Hepatocyte (in vitro differentiated cells): ENCODE data around the gene COX14.

ENCODE experiments used
- EZH2 ChIP-seq: fragments of 200-600 bp; sonication (generic); IDR thresholded peaks from 2 replicates; pipeline ENCODE4 v1.6.1; 2016; ENCODE audit warnings: antibody characterized with exemption, mild to moderate bottlenecking, borderline replicate concordance
- EZH2phosphoT487 ChIP-seq: fragments of 200-600 bp; sonication (generic); IDR thresholded peaks from one replicate; pipeline ENCODE4 v1.6.1; 2018; ENCODE audit warnings: antibody characterized with exemption, mild to moderate bottlenecking, low read depth, moderate library complexity; ENCODE audit not compliant: unreplicated experiment, severe bottlenecking
- TF ChIP-seq, protein P1 (sequence below): fragments of 200-600 bp; sonication (generic); IDR thresholded peaks from 2 replicates; pipeline ENCODE4 v1.5.1; 2016; ENCODE audit warnings: antibody characterized with exemption, mild to moderate bottlenecking; ENCODE audit not compliant: poor library complexity

GRCh38 chr12:50074936-50075807 lies 36.9 kb upstream of the COX14 start:
- TF ChIP-seq EZH2 (no peak), EZH2phosphoT487 (no peak)
- TF ChIP-seq, protein P1, sequence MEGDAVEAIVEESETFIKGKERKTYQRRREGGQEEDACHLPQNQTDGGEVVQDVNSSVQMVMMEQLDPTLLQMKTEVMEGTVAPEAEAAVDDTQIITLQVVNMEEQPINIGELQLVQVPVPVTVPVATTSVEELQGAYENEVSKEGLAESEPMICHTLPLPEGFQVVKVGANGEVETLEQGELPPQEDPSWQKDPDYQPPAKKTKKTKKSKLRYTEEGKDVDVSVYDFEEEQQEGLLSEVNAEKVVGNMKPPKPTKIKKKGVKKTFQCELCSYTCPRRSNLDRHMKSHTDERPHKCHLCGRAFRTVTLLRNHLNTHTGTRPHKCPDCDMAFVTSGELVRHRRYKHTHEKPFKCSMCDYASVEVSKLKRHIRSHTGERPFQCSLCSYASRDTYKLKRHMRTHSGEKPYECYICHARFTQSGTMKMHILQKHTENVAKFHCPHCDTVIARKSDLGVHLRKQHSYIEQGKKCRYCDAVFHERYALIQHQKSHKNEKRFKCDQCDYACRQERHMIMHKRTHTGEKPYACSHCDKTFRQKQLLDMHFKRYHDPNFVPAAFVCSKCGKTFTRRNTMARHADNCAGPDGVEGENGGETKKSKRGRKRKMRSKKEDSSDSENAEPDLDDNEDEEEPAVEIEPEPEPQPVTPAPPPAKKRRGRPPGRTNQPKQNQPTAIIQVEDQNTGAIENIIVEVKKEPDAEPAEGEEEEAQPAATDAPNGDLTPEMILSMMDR, result peak; percentile 93
